Femur (tissue), 1 donor: Measurements from ENCODE around the gene SUB1.

Experiments used
- DNase-seq: peaks from one replicate; pipeline ENCODE4 v3.0.0-alpha.2; 2017

Gene SUB1

GRCh38 chr5:32646061-32646969 is 61.0 kb downstream of the SUB1 start:
- peak; percentile 44 for DNase-seq

GRCh38 chr5:32651088-32651487 is 65.7 kb downstream of the SUB1 start:
- DNase-seq = no peak

GRCh38 chr5:32651638-32652037 is 66.3 kb downstream of the SUB1 start:
- no peak for DNase-seq
